NCI-H2196 treated with DMSO at 0.1 percent for 48 hours (cell line): ENCODE measurements around the gene PACSIN1.

Experiments used
- DNase-seq: peaks from one replicate; lab custom pipeline; 2025; ENCODE audit not compliant: unreplicated experiment; lab: John Stamatoyannopoulos, UW

The PACSIN1 gene

DNA sequence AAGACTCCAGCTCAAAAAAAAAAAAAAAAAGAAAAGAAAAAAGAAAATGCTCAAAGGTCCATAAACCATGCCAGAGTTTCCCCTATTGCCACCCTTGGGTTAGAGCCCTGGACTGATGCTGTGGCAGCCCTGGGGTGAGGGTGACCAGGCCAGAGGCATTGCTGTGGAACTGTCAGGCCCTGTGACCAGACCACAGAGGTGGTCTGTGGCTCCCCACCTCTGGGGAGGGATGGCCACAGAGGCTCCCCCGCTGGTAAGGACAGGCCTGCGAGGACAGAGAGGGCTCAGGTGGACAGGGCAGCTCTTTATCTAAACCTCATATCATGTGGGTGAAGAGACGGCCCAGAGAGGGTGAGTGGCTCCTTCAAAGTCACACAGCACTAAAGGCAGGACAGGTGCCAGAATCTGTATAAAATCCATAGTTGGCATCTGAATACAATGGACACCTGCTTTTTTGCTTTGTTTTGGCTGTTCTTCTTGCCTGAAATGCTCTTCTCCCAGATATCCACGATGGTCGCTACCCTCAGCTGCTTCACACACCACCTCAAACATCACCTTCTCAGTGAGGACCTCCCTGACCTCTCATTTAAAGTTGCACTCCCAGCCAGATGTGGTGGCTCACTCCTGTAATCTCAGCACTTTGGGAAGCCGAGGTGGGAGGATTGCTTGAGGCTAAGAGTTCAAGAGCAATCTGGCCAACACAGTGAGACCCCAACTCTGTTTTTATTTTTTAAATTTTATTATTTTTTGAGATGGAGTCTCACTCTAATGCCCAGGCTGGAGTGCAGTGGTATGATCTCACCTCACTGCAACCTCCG lies 112.8 kb downstream of the PACSIN1 start:
- DNase-seq = no peak

DNA sequence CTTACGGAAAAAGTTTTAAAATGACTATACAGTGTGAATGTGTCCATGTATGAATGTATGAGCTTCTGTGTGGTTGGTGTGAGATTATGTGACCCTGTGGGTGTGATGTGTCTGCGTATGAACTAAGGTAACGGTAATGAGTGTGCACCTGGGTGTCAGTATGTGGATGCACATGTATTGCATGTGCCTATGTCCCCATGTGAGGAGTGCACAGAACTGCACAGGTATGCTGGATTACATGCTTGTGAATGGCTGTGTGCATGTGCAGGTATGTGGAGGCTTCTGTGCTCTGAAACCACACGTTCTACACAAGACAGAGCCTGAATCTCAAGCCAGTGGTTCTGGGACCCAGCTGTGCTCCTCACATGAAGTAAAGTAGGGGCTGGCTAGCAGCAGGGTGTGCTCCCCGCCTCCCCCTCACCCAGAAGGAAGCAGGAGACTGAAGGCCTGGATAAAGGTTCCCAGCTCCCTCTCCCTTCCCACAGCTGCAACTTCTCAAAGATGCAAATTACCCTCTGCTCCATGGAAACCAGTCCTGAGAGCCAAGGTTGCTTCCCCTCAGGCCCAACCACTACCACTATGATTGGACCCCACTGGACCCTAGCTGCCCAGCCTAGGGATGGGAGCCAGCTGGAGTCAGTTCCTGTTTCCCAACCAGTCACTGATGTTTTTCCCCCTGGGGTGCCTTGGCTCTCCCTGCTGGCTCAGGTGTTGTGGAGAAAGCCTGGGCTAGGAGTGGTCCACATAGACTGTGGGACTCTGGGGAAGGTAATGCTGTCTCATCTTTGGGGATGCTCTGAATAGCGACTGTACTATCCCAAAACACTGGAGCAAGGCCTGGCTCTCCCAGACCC lies 115.1 kb downstream of the PACSIN1 start:
- DNase-seq = no peak

DNA sequence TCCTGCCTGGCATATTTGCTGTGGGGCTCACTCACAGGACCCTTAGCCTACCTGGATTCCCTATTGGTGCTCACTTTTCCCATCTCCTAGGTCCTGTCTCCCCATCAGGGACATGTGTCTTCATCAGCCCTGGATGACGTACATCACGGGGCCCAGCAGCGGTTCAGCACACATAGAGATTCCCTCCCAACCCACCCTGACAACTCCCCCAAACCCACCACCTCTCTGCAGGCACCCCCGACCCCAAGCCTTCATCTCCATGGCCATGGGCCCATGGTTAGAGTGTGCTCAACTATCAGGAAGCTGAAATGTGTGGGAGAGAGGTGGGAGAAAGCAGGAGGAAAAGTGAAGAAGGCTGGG lies 115.7 kb downstream of the PACSIN1 start:
- no peak for DNase-seq

DNA sequence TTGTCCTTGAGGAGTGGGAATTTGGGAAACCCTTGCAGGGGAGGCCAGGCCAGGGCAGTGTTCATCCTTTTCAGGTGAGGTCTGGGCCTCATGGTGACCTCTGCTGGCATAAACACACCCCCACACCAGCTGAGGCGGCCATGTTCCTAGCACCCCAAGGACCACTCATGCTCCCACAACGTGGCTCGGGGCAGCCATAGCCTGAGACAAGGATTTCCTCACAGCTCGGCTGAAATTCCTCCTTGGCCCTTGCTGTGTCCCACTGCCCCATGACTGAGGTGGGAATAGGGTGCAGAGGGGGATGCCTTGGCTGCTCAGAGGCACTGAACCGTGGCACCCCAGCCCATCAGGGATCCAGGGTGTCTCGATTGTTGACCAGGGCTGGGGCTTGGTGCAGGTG lies 117.6 kb downstream of the PACSIN1 start:
- DNase-seq = no peak

DNA sequence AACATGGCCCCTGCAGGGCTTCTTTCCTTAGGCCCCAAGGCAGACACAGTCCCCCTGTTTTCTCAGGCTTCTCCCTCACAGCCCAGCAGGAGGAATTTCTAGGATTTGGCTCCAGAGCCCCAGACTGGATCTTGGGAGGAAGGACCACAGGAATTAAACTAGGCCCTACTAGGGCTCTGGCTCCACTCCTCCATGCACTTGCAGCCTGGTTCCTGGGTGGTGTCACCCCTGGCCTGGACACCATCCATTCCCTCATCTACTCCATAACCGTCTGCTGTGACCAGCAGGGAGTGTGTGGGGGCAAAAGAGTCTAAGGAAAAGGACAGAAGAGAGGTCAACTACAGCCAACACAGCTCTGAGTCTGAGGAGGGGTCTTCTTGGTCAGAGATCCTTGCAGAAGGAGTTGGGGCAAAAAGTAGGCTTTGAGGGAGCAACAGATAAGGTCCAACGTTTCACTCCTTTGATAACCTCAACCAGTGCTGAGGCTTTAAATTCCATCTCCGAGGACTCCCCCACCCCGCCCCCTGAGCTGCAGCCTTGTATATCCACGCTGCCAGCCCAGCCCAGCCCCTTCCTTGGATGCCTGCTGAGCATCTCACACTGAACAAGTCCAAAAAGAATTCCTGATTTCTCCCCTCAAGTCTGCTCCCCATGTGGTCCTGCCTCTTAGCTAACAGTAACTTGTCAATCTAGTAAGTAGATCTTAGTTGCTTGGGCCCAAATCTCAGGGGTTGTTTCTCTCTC lies 118.2 kb downstream of the PACSIN1 start:
- DNase-seq = no peak

DNA sequence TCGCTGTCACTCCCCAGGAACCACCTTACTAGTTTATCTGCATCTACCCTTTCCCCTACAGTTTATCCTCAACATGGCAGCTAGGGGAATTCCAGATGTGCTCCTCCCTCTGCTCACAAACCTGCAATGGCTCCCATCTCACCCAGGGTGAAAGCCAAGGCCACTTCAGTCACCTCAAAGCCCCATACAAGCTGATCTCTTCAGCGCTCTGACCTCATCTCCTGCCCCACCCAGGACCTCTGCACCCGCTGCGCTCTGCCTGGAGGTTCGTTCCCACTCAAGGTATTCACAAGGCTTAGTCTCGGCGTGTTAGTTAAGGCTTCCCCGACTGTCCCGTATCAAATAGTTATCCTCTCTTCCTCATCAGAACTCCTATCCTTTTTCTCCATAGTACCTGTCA lies 118.8 kb downstream of the PACSIN1 start:
- DNase-seq = no peak
